Panc1 (cell line): ENCODE data around the gene IL31RA. TPM values are rescaled to one million over a fixed set of nuclear protein-coding genes. Genes with fewer than 3 reads are reported as not detected.

Experiments used
- ATAC-seq: fragments of 200-7000 bp; cut with Tn5 transposase; 2 replicates; pipeline ENCODE4 v1.9.1; 2020; ENCODE audit warnings: mild to moderate bottlenecking, moderate library complexity
- BruUV-seq: library from RNA; stranded (reverse); fragments of 400-500 nt; replicated peaks from 2 replicates; lab custom pipeline; 2021; lab: Mats Ljungman, UMichigan
- CTCF ChIA-PET: fragments of 300-600 bp; sonication (Branson Sonifier 250); formaldehyde crosslinking; loops from one replicate; lab custom pipeline; 2022; ENCODE audit warnings: antibody characterized with exemption; lab: Charles Lee
- POLR2A ChIA-PET: fragments of 300-600 bp; sonication (Branson Sonifier 250); formaldehyde crosslinking; loops from one replicate; lab custom pipeline; 2022; ENCODE audit warnings: antibody characterized with exemption; lab: Charles Lee
- DNase-seq: peaks from one replicate; pipeline ENCODE4 v3.0.0-alpha.2; 2010; ENCODE audit warnings: low read depth, low spot score
- H3K27ac ChIP-seq: 2 replicates; pipeline ENCODE4 v1.5.1; 2011; ENCODE audit warnings: mild to moderate bottlenecking, low read length, inconsistent platforms
- H3K27me3 ChIP-seq: fragments of 200-500 bp; sonication (Bioruptor generic); 2 replicates; pipeline ENCODE4 v1.6.0; 2014; ENCODE audit warnings: low read length, inconsistent platforms; ENCODE audit not compliant: control insufficient read depth, insufficient read depth
- H3K36me3 ChIP-seq: fragments of 200-500 bp; sonication (Bioruptor generic); 2 replicates; pipeline ENCODE4 v1.5.1; 2014; ENCODE audit warnings: inconsistent platforms, mild to moderate bottlenecking, low read length, moderate library complexity; ENCODE audit not compliant: control insufficient read depth, insufficient read depth
- H3K4me1 ChIP-seq: 2 replicates; pipeline ENCODE4 v1.5.1; 2011; ENCODE audit warnings: inconsistent platforms, mild to moderate bottlenecking, low read length, moderate library complexity; ENCODE audit not compliant: control insufficient read depth, insufficient read depth
- H3K4me3 ChIP-seq, 2 experiments: 2 replicates each; pipeline ENCODE4 v1.5.1; 2011 to 2012; ENCODE audit warnings: low read depth in 2 of 2, low read length in 2 of 2, mild to moderate bottlenecking in 2 of 2, inconsistent platforms in 1 of 2, moderate library complexity in 1 of 2
- H3K9me3 ChIP-seq: fragments of 200-500 bp; sonication (Bioruptor generic); 2 replicates; pipeline ENCODE4 v1.5.1; 2014; ENCODE audit warnings: low read depth, mild to moderate bottlenecking, inconsistent platforms, low read length, moderate library complexity; ENCODE audit not compliant: control insufficient read depth, insufficient read depth
- POLR2AphosphoS5 ChIP-seq: IDR thresholded peaks from 2 replicates; pipeline ENCODE4 v1.6.1; 2012; ENCODE audit warnings: mild to moderate bottlenecking, low read depth, low read length, moderate library complexity
- SIN3A ChIP-seq: IDR thresholded peaks from 2 replicates; pipeline ENCODE4 v1.6.1; 2012; ENCODE audit warnings: low read depth, mild to moderate bottlenecking, low read length, moderate library complexity, borderline replicate concordance; ENCODE audit not compliant: insufficient read depth
- TCF7L2 ChIP-seq: IDR thresholded peaks from 2 replicates; pipeline ENCODE4 v1.6.1; 2011; ENCODE audit warnings: mild to moderate bottlenecking, low read depth, low read length, inconsistent platforms
- in situ Hi-C: cut with HindIII; loops from 2 replicates; pipeline ENCODE4 v1.10.0; 2016; ENCODE audit warnings: low sequenced_read_pairs, low pct_unique_long_range_greater_than_20kb
- intact Hi-C: fragments of 100-400 bp; cut with micrococcal nuclease; formaldehyde crosslinking; loops from one replicate; pipeline ENCODE4 v1.10.0; 2022; ENCODE audit not compliant: unreplicated experiment
- total RNA-seq: library from RNA; stranded (reverse); gene quantifications from one replicate; pipeline ENCODE4 v1.2.1, GENCODE V29; 2021; ENCODE audit not compliant: unreplicated experiment
- TF ChIP-seq, protein P1 (sequence below): fragments of 450-650 bp; IDR thresholded peaks from 2 replicates; pipeline ENCODE4 v1.5.1; 2017; ENCODE audit warnings: mild to moderate bottlenecking
- TF ChIP-seq, protein P2 (sequence below), 2 experiments: IDR thresholded peaks; 2 replicates each; pipeline ENCODE4 v1.6.1; 2011 to 2012; ENCODE audit warnings: low read depth in 2 of 2, control low read depth in 1 of 2, low read length in 1 of 2, mild to moderate bottlenecking in 1 of 2, moderate library complexity in 1 of 2; ENCODE audit not compliant: insufficient read depth in 1 of 2

IL31RA gene
- total RNA-seq, 1 experiment from 2014 or later, result 3.1 TPM

DNA sequence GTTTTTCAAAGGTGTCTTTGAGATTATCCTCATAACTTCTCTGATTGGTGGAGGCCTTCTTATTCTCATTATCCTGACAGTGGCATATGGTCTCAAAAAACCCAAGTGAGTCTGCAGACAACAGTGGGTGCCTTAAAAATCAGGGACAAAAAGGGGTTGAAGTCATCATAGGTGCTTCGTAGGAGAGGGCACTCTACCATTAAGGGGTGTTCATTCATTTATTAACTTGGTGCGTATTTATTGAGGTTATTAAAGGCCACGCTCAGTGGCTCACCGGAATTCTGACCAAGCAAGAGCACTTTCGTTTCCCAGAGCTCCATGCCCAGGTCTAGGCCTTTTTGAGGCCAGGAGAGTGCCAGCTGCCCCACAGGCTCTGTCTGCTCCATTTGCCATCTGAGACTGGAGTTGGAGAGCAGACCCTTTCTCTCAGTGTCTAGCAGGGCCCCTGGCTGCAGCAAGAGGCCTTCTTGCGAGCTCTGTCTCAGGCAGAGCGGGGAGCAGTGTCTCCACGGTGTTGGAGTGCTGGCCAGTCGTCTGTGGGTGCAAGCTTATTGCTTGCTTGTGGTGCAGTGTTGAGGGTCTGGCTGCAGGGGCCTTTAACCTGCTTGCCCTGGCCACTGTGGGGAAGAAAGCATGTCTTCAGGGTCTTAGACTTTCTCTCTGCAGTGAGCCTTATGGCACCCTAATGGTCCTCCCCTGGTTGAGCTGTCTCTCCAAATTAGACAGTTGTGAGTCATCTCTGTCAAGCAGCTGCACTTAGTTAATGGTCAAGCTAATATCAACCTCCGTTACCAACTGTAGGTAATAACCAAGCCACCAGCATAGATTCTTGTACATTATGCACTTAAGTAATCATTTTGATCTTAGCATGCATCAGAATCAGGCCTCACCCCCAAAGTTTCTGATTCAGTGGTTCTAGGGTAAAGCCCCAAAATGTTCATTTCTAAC, 62.6 kb downstream of the IL31RA start:
- intact Hi-C loops, result no loop called here
- DNase-seq (no peak), ATAC-seq (no peak)
- CTCF ChIA-PET, result no interaction called here
- no TSS peak for BruUV-seq
- TF ChIP-seq, protein P1, sequence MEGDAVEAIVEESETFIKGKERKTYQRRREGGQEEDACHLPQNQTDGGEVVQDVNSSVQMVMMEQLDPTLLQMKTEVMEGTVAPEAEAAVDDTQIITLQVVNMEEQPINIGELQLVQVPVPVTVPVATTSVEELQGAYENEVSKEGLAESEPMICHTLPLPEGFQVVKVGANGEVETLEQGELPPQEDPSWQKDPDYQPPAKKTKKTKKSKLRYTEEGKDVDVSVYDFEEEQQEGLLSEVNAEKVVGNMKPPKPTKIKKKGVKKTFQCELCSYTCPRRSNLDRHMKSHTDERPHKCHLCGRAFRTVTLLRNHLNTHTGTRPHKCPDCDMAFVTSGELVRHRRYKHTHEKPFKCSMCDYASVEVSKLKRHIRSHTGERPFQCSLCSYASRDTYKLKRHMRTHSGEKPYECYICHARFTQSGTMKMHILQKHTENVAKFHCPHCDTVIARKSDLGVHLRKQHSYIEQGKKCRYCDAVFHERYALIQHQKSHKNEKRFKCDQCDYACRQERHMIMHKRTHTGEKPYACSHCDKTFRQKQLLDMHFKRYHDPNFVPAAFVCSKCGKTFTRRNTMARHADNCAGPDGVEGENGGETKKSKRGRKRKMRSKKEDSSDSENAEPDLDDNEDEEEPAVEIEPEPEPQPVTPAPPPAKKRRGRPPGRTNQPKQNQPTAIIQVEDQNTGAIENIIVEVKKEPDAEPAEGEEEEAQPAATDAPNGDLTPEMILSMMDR, result no peak
- TF ChIP-seq, protein P2, sequence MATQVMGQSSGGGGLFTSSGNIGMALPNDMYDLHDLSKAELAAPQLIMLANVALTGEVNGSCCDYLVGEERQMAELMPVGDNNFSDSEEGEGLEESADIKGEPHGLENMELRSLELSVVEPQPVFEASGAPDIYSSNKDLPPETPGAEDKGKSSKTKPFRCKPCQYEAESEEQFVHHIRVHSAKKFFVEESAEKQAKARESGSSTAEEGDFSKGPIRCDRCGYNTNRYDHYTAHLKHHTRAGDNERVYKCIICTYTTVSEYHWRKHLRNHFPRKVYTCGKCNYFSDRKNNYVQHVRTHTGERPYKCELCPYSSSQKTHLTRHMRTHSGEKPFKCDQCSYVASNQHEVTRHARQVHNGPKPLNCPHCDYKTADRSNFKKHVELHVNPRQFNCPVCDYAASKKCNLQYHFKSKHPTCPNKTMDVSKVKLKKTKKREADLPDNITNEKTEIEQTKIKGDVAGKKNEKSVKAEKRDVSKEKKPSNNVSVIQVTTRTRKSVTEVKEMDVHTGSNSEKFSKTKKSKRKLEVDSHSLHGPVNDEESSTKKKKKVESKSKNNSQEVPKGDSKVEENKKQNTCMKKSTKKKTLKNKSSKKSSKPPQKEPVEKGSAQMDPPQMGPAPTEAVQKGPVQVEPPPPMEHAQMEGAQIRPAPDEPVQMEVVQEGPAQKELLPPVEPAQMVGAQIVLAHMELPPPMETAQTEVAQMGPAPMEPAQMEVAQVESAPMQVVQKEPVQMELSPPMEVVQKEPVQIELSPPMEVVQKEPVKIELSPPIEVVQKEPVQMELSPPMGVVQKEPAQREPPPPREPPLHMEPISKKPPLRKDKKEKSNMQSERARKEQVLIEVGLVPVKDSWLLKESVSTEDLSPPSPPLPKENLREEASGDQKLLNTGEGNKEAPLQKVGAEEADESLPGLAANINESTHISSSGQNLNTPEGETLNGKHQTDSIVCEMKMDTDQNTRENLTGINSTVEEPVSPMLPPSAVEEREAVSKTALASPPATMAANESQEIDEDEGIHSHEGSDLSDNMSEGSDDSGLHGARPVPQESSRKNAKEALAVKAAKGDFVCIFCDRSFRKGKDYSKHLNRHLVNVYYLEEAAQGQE (IDR thresholded peaks at IDR 0.05; ENCODE audit: insufficient read depth in 1 of 2, low read depth in 2 of 2, low read length in 1 of 2), result no peak
- TF ChIP-seq SIN3A (no peak), TCF7L2 (no peak), POLR2AphosphoS5 (no peak)
- in situ Hi-C loops, result no loop called here
- POLR2A ChIA-PET, result no interaction called here
- Histone ChIP-seq H3K27ac (no peak overlapping the region), H3K27me3 (no peaks in the 10 kb centered on the region), H3K4me3 (no peak overlapping the region), H3K9me3 (no peaks in the 10 kb centered on the region), H3K4me1 (no peaks in the 10 kb centered on the region), H3K36me3 (no peaks in the 10 kb centered on the region)

DNA sequence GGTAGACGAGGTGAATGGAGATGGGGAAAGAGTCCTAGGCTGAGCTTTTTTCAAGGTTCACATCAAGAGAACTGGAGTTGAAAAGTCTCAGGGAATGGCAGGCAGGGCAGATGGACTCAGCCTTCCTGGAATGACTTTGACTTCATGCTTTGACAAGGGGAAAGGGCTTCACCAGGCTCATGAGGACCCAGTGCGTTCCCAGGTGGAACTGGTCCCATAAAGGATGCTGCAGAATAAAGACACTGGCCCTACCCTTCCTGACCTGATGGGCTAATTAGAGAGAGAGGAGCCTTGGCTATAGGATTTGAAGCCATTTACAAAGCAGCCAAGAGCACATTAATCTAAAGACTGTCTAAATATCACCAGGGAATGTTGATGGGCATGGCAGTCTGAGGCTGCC, 63.8 kb downstream of the IL31RA start:
- intact Hi-C loops, result no loop called here

More for the DNA sequence above, 63.8 kb downstream of the IL31RA start:
- TF ChIP-seq, protein P2 (IDR thresholded peaks at IDR 0.05; ENCODE audit: insufficient read depth in 1 of 2, low read depth in 2 of 2, low read length in 1 of 2), result no peak
- no peak for TF ChIP-seq POLR2AphosphoS5
- TF ChIP-seq TCF7L2, result no peak
- TF ChIP-seq SIN3A, result no peak
- TF ChIP-seq, protein P1, result no peak
- DNase-seq, result no peak
- Histone ChIP-seq H3K27ac (no peak overlapping the region), H3K4me1 (no peaks in the 10 kb centered on the region), H3K27me3 (no peaks in the 10 kb centered on the region), H3K9me3 (no peaks in the 10 kb centered on the region), H3K4me3 (no peak overlapping the region), H3K36me3 (no peaks in the 10 kb centered on the region)
- BruUV-seq, result no TSS peak
- CTCF ChIA-PET, result no interaction called here
- in situ Hi-C loops, result no loop called here
- no peak for ATAC-seq
- POLR2A ChIA-PET, result no interaction called here
